GM10847 (cell line): Measurements from ENCODE around the gene CRAMP1.

ENCODE experiments used
- POLR2A ChIP-seq: IDR thresholded peaks from 2 replicates; pipeline ENCODE4 v1.6.1; 2011; ENCODE audit not compliant: insufficient read length; ENCODE audit errors: extremely low read depth

The CRAMP1 gene

GRCh38 chr16:1705688-1706385 lies 93.7 kb downstream of the CRAMP1 start, which contains the start of gene MAPK8IP3:
Gene MAPK8IP3, plus strand, starts transcription at chr16:1706195. Its CDS starts 145 bp downstream, at chr16:1706340.
- TF ChIP-seq POLR2A, result peak; percentile 96

- no peak for TF ChIP-seq POLR2A
These were observed 94.4 kb downstream of the CRAMP1 start for GRCh38 chr16:1706386-1707192.

- TF ChIP-seq POLR2A, result no peak
These were observed 95.1 kb downstream of the CRAMP1 start for GRCh38 chr16:1707193-1707790.

GRCh38 chr16:1708083-1708767 lies 96.1 kb downstream of the CRAMP1 start:
- TF ChIP-seq POLR2A, result no peak

DNA sequence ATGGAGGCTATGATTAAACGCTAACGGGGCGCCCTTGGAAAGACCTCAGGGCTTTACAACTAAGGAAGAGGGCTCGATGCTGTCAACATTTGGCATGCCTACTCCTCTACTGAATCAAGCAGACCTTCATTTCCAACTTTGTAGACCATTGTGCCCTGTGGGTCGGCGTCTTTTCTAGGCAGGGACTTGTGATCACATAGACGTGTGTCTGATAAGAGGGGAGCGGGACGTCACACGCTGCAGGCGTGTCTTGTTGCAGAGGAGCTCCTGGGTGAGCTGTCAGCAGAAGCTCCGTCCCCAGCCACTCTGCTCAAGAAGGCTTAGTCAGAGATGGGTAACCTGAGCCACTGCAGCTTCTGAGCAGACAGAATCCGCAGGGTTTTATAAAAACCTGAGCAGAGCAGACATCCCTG lies 96.6 kb downstream of the CRAMP1 start:
- no peak for TF ChIP-seq POLR2A

DNA sequence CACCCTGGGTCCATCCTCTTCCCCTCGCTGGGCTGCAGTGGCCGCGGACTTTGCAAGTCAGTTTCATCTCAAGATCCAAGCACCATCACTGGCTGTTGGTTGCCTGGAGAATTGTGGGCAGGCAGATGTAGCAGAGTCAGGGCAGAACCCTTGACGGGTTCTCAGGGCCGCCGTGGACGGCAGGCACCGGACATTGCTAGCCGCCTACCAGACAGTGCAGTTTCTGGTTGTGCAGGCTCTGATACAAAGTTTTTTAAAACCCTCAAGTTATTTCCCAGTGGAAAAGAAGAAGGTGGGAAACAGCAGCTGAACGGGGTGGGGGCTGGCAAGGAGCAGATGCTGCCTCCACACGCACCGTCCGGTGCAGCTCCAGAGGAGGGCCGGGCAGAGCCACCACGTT lies 97.2 kb downstream of the CRAMP1 start:
- TF ChIP-seq POLR2A, result no peak

DNA sequence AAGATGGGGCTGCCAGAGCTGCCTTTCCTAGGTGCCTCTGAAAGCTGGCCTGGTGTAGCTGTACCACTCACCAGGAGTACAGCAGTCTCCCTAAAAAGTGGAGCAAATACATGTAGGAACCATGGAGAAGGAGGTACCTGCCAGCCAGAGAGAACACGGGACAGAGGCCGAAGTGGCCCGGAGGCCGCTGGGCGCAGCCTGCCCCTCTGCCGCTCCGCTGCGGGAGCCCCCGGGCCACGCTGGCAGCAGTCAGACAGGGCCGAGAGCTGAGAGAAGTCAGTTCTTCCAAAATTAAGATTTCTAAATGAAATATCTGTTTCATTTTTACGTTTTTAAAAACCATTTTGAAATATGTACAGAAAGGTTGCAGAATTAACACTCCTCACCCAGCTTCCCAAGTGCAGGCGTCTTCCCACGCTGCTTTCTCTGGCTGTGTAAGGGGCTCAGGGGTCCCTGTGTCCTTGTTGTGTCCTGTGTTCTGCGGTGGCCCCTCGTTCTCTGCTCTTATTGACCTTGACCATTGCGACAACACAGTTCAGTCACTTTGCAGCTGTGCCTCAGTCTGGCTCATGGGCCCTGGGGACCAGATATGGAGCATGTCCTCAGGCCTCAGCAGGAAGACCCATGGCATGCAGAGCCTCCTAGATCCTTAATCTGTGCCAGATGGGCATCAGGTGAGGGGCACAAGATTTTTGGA lies 98.8 kb downstream of the CRAMP1 start:
- no peak for TF ChIP-seq POLR2A

DNA sequence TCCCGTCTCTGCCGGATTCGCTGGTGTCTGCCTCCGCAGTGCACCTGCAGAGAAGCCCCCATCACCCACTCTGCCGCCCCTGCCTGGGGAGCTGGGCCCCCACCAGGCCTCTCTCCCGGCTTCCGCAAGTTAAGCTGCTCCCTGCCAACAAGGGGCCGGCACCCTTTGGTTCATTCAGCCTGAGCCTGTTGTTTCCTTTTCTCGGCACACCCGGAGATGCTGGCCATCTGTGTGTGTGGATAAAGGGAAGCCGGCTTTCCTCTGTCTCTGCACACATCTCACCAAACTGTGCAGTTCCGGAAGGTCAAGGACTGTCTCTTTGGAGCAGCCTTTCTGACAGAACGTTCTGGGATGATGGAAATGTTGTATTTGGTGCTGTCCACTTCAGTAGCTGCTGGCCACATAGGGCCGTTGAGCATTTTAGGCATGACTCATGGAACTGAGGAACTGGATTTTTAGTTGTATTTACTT lies 100.7 kb downstream of the CRAMP1 start:
- TF ChIP-seq POLR2A, result no peak

DNA sequence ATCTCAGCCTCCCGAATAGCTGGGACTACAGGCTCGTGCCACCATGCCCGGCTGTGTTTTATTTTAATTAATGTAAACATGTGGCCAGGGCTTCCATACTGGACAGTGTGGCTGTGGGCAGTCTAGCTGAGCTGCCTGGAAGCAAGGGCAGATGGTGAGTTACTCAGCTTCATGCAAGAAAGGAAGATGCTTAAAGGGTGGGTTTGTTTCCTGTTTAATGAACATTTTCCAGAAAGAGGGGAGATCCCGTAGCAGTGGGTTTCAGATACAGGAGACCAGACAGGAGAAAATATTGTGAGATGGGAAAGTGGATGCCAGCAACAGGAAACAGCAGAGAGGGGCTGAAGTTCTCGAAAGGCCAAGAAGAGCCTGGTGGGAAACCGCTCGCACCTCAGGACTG lies 101.2 kb downstream of the CRAMP1 start:
- no peak for TF ChIP-seq POLR2A

GRCh38 chr16:1713933-1714332 lies 101.8 kb downstream of the CRAMP1 start:
- TF ChIP-seq POLR2A, result peak; percentile 26

DNA sequence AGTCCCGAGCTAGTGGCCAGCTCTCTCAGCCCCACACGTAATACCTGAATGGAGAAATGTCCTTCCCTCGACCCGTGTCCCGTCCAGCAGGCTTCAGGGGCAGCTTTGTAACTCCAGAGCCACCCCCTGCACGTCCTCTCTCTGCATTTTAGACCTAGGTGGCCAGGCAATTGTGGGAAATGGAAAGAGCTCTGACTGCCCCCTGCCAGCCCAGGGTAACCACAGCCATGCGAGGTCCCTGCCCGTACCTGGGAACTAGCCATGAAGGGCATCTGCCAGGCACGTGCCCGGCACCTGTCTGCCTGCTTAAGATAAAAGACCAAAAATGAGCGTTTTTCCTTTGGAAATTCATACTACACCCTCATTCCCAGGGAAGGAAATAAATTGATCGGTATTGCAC lies 103.1 kb downstream of the CRAMP1 start:
- TF ChIP-seq POLR2A, result no peak

- TF ChIP-seq POLR2A, result no peak
These were observed 109.2 kb downstream of the CRAMP1 start for GRCh38 chr16:1721372-1721771.

DNA sequence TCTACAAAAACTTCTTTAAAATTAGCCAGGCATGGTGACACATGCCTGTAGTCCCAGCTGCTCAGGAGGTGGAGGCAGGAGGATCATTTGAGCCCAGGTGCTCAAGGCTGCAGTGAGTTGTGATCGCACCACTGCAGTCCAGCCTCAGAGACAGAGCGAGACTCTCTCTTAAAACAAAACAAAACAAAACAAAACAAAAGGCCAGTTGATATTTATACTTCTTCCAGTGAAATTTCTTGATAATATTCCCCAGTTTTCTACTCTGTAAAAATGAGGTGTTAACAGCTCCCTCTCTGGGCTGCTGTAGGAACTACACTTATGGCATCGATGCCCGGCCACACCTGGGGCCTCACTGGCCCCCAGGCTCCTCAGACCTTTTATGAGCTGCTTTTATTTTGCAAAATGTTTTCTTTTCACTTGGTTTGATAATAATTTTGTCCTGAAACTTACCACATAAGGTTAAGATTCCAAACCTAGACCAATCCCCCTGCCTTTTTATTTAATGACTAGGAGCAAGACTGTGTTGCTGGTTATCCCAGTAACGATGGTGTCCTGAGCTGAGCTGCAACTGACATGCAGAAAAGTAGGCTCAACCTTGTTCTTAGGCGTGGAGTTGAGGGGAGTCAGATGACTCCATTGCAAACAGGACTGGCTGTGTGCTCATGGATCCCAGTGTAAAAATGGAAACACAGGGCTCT lies 111.4 kb downstream of the CRAMP1 start:
- TF ChIP-seq POLR2A, result no peak

DNA sequence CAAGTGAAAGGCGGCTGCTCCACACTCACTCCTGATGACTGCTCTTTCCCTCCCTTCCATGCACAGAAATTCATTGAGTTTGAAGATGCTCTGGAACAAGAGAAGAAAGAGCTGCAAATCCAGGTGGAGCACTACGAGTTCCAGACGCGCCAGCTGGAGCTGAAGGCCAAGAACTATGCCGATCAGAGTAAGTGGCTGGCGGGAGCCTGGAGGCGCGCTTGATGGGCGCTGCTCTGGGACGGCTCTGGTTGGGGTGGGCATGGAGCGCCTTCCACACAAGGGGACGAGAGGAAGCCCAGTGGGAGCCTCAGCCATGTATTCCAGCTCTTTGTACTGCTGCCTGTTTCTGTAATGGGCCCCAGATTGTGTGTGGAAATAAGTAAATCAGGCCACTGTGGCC lies 112.3 kb downstream of the CRAMP1 start:
- no peak for TF ChIP-seq POLR2A

- no peak for TF ChIP-seq POLR2A
These were observed 114.7 kb downstream of the CRAMP1 start for GRCh38 chr16:1726661-1727502.
